B cell (primary cell): ENCODE results near the gene SSX5. TPM values are rescaled to one million over a fixed set of nuclear protein-coding genes. Genes with fewer than 3 reads are reported as not detected.

Source experiments
- ATAC-seq: fragments of 200-7000 bp; cut with Tn5 transposase; one replicate; pipeline ENCODE4 v1.10.0; 2021; ENCODE audit warnings: low read depth, mild to moderate bottlenecking, moderate number of reproducible peaks, moderate library complexity
- CTCF ChIA-PET: fragments of 350-600 bp; sonication (Branson Sonifier 250); formaldehyde crosslinking; loops from one replicate; lab custom pipeline; 2021; ENCODE audit warnings: antibody characterized with exemption, inconsistent platforms; lab: Charles Lee
- POLR2A ChIA-PET: fragments of 350-600 bp; sonication (Branson Sonifier 250); formaldehyde crosslinking; loops from one replicate; lab custom pipeline; 2021; ENCODE audit warnings: antibody characterized with exemption; lab: Charles Lee
- DNase-seq: peaks from one replicate; pipeline ENCODE4 v3.0.0; 2013
- H2AFZ ChIP-seq: 2 replicates; pipeline ENCODE4 v1.6.1; 2012; ENCODE audit warnings: mild to moderate bottlenecking, low read depth, low read length; ENCODE audit not compliant: insufficient read depth, poor library complexity, severe bottlenecking
- H3K27ac ChIP-seq, 2 donors: 1 replicate in 1 of 2; 2 replicates in 1 of 2; pipeline ENCODE4 v1.5.1; 2012 to 2013; ENCODE audit warnings: low read length in 2 of 2, mild to moderate bottlenecking in 2 of 2, moderate library complexity in 1 of 2
- H3K27me3 ChIP-seq, 4 experiments: fragments of 200-600 bp in 1 of 4; sonication (generic) in 1 of 4; replicated peaks in 1 of 4; 1 replicate in 2 of 4; 2 replicates in 2 of 4; pipeline versions ENCODE4 v1.6.1 to v1.7.0; 2013 to 2016; ENCODE audit warnings: low read length in 3 of 4, mild to moderate bottlenecking in 2 of 4, mixed read lengths in 1 of 4, moderate library complexity in 1 of 4; ENCODE audit not compliant: insufficient read depth in 4 of 4, control insufficient read depth in 3 of 4; ENCODE audit errors: control extremely low read depth in 1 of 4
- H3K36me3 ChIP-seq, 2 experiments: replicated peaks in 1 of 2; 1 replicate in 1 of 2; 2 replicates in 1 of 2; pipeline versions ENCODE4 v1.6.1 to v1.7.1; 2013; ENCODE audit warnings: low read length in 1 of 2; ENCODE audit not compliant: insufficient read depth in 2 of 2, control insufficient read depth in 1 of 2; ENCODE audit errors: control extremely low read depth in 1 of 2, extremely low read depth in 1 of 2
- H3K4me1 ChIP-seq, 2 donors: fragments of 200-600 bp in 1 of 2; sonication (generic) in 1 of 2; 1 replicate in 1 of 2; 2 replicates in 1 of 2; pipeline versions ENCODE4 v1.5.1 to v1.6.1; 2013 to 2017; ENCODE audit warnings: low read length in 2 of 2; ENCODE audit not compliant: control insufficient read depth in 2 of 2, insufficient read depth in 2 of 2
- H3K4me2 ChIP-seq: replicated peaks from 2 replicates; pipeline ENCODE3; 2012; ENCODE audit warnings: mild to moderate bottlenecking, low read depth, low read length; ENCODE audit not compliant: poor library complexity, severe bottlenecking
- H3K4me3 ChIP-seq, 5 experiments: fragments of 200-600 bp in 1 of 5; sonication (generic) in 1 of 5; 1 replicate in 3 of 5; 2 replicates in 2 of 5; pipeline versions ENCODE4 v1.5.1 to v1.7.0; 2011 to 2016; ENCODE audit warnings: low read length in 4 of 5, mild to moderate bottlenecking in 4 of 5, low read depth in 2 of 5, control low read depth in 1 of 5, moderate library complexity in 1 of 5; ENCODE audit not compliant: insufficient read depth in 1 of 5; ENCODE audit errors: control extremely low read depth in 1 of 5, extremely low read depth in 1 of 5
- H3K79me2 ChIP-seq: fragments of 200-600 bp; sonication (generic); one replicate; pipeline ENCODE4 v1.6.0; 2016; ENCODE audit warnings: low read length; ENCODE audit not compliant: control insufficient read depth, insufficient read depth
- H3K9ac ChIP-seq: fragments of 200-600 bp; sonication (generic); 2 replicates; pipeline ENCODE4 v1.6.1; 2017; ENCODE audit warnings: mild to moderate bottlenecking, low read length, moderate library complexity
- H3K9me3 ChIP-seq, 3 donors: one replicate each; pipeline versions ENCODE4 v1.6.1 to v1.7.1; 2013; ENCODE audit warnings: low read length in 2 of 3; ENCODE audit not compliant: control insufficient read depth in 2 of 3, insufficient read depth in 1 of 3; ENCODE audit errors: control extremely low read depth in 1 of 3
- H4K20me1 ChIP-seq: 2 replicates; pipeline ENCODE4 v1.6.0; 2012; ENCODE audit warnings: mild to moderate bottlenecking, low read length; ENCODE audit not compliant: insufficient read depth, control insufficient read depth, poor library complexity, severe bottlenecking
- H3K27ac Mint-ChIP-seq: one replicate; pipeline ENCODE4 v1.8.0; 2021; ENCODE audit warnings: mixed read lengths
- H3K27me3 Mint-ChIP-seq: one replicate; pipeline ENCODE4 v1.8.0; 2021; ENCODE audit warnings: mixed read lengths
- H3K4me1 Mint-ChIP-seq: one replicate; pipeline ENCODE4 v1.8.0; 2021; ENCODE audit warnings: mixed read lengths
- H3K4me3 Mint-ChIP-seq: one replicate; pipeline ENCODE4 v1.8.0; 2021; ENCODE audit warnings: mixed read lengths
- H3K9me3 Mint-ChIP-seq: one replicate; pipeline ENCODE4 v1.8.0; 2022; ENCODE audit warnings: mixed read lengths; ENCODE audit not compliant: insufficient read depth
- CTCF ChIP-seq: fragments of 200-600 bp; IDR thresholded peaks from one replicate; pipeline ENCODE4 v1.8.0; 2022; ENCODE audit warnings: antibody characterized with exemption, mild to moderate bottlenecking
- EZH2 ChIP-seq: IDR thresholded peaks from 2 replicates; pipeline ENCODE4 v1.6.1; 2012; ENCODE audit warnings: borderline replicate concordance, low read depth, mild to moderate bottlenecking, moderate library complexity, low read length; ENCODE audit not compliant: insufficient read depth, poor library complexity, severe bottlenecking
- WGBS: methylation state at CpG from one replicate; pipeline ENCODE4 v1.1.5; 2013; ENCODE audit warnings: missing lambda C conversion rate; ENCODE audit not compliant: insufficient coverage; 5-methylcytosine and 5-hydroxymethylcytosine counted together
- intact Hi-C: fragments of 100-400 bp; cut with micrococcal nuclease; formaldehyde crosslinking; loops from one replicate; pipeline ENCODE4 v1.10.0; 2022
- polyA plus RNA-seq: library from polyadenylated mRNA; depleted of rRNA; stranded (reverse); fragments of >200 nt; gene quantifications from 2 replicates; pipeline ENCODE4 v1.2.3, GENCODE V29; 2012
- total RNA-seq, 2 donors: library from RNA; stranded (reverse); fragments of 120-200 nt in 1 of 2; gene quantifications; 1 replicate in 1 of 2; 2 replicates in 1 of 2; pipeline versions ENCODE4 v1.2.3 to v1.2.4, GENCODE V29; 2013 to 2022

The SSX5 gene
- total and polyA plus RNA-seq, 2 donors (not counting 1 experiment from before 2014, with no cell fraction given): not detected

GRCh38 chrX:48165241-48165640 lies 31.4 kb downstream of the SSX5 start:
- Mint-ChIP-seq H3K4me1 (no peaks in the 10 kb centered on the region), H3K9me3 (no peaks in the 10 kb centered on the region), H3K4me3 (no peak overlapping the region), H3K27me3 (peaks cover 13% of the 10 kb centered on the region), H3K27ac (no peak overlapping the region)
- Histone ChIP-seq H4K20me1 (no peaks in the 10 kb centered on the region), H3K9me3 (no peaks in the 10 kb centered on the region), H3K79me2 (no peaks in the 10 kb centered on the region), H3K36me3 (no peaks in the 10 kb centered on the region), H3K27me3 (no peaks in the 10 kb centered on the region), H3K9ac (no peak overlapping the region), H3K4me3 (no peak overlapping the region), H2AFZ (no peak overlapping the region), H3K4me1 (no peaks in the 10 kb centered on the region), H3K4me2 (no peak overlapping the region), H3K27ac (no peak overlapping the region)
- 89% methylated on average over 5 of the region's 12 CpGs for WGBS
- no peak for ATAC-seq
- ChIA-PET CTCF (no interaction called here), POLR2A (no interaction called here)
- TF ChIP-seq CTCF (no peak), EZH2 (no peak)
- intact Hi-C loops: no loop called here
- no peak for DNase-seq

- ChIA-PET POLR2A (no interaction called here), CTCF (no interaction called here)
- Histone ChIP-seq H4K20me1 (no peaks in the 10 kb centered on the region), H2AFZ (no peak overlapping the region), H3K36me3 (no peaks in the 10 kb centered on the region), H3K27me3 (no peaks in the 10 kb centered on the region), H3K9me3 (no peaks in the 10 kb centered on the region), H3K4me1 (no peaks in the 10 kb centered on the region), H3K79me2 (no peaks in the 10 kb centered on the region), H3K4me3 (no peak overlapping the region), H3K27ac (no peak overlapping the region), H3K9ac (no peak overlapping the region), H3K4me2 (no peak overlapping the region)
- Mint-ChIP-seq H3K9me3 (no peaks in the 10 kb centered on the region), H3K4me1 (no peaks in the 10 kb centered on the region), H3K27me3 (peaks cover 8% of the 10 kb centered on the region), H3K27ac (no peak overlapping the region), H3K4me3 (no peak overlapping the region)
- intact Hi-C loops: no loop called here
- WGBS: 97% methylated on average over 7 of the region's 12 CpGs
- no peak for DNase-seq
- TF ChIP-seq EZH2 (no peak), CTCF (no peak)
- ATAC-seq: no peak
These were observed 40.6 kb downstream of the SSX5 start for GRCh38 chrX:48156014-48156413.
